PC-3 (cell line): ENCODE results near the gene NFIX.

Experiments
- CTCF ChIP-seq: fragments of 300-600 bp; sonication (generic); conservative IDR thresholded peaks from 2 replicates; pipeline ENCODE4 v1.5.1; 2017; ENCODE audit warnings: antibody characterized with exemption, low read depth, mild to moderate bottlenecking, low read length
- EZH2 ChIP-seq: fragments of 300-600 bp; sonication (generic); IDR thresholded peaks from one replicate; pipeline ENCODE4 v1.6.1; 2017; ENCODE audit warnings: antibody characterized with exemption, mild to moderate bottlenecking, low read length; ENCODE audit not compliant: unreplicated experiment
- EZH2phosphoT487 ChIP-seq: fragments of 300-600 bp; sonication (generic); IDR thresholded peaks from 2 replicates; pipeline ENCODE4 v1.6.1; 2018; ENCODE audit warnings: mild to moderate bottlenecking, antibody characterized with exemption, low read length, borderline replicate concordance

GRCh38 chr19:13007292-13008045, 12.2 kb downstream of the NFIX start:
- TF ChIP-seq CTCF: peak; percentile 42
- TF ChIP-seq EZH2: no peak
- TF ChIP-seq EZH2phosphoT487: no peak
